GM12878 (cell line): Measurements from ENCODE around the gene SDCCAG8. TPM values are rescaled to one million over a fixed set of nuclear protein-coding genes. Genes with fewer than 3 reads are reported as not detected.

Experiments
- ATAC-seq: fragments of 200-7000 bp; cut with Tn5 transposase; 3 replicates; pipeline ENCODE4 v1.9.1; 2020; ENCODE audit warnings: mild to moderate bottlenecking, moderate library complexity
- BruUV-seq: library from RNA; stranded (reverse); fragments of 400-500 nt; replicated peaks from 2 replicates; lab custom pipeline; 2021; lab: Mats Ljungman, UMichigan
- CTCF ChIA-PET: fragments of 300-600 bp; sonication (Branson Sonifier 250); formaldehyde crosslinking; extraction: SDS; loops from one replicate; lab custom pipeline; 2021; ENCODE audit warnings: inconsistent platforms; lab: Yijun Ruan, JAX
- POLR2A ChIA-PET: fragments of 350-600 bp; formaldehyde crosslinking; extraction: SDS; loops from one replicate; lab custom pipeline; 2021; ENCODE audit warnings: inconsistent platforms; lab: Charles Lee
- RAD21 ChIA-PET: fragments of 300-600 bp; sonication (Branson Sonifier 250); formaldehyde crosslinking; loops from one replicate; lab custom pipeline; 2023; ENCODE audit warnings: antibody characterized with exemption; ENCODE audit not compliant: unreplicated experiment; lab: Charles Lee
- SMC1A ChIA-PET: fragments of 300-600 bp; sonication (Branson Sonifier 250); formaldehyde crosslinking; loops from one replicate; lab custom pipeline; 2023; ENCODE audit not compliant: unreplicated experiment, uncharacterized antibody; lab: Charles Lee
- DNase-seq: peaks from one replicate; pipeline ENCODE4 v3.0.0-alpha.2; 2011; ENCODE audit warnings: low read depth, low spot score
- FAIRE-seq: peaks from 3 replicates; lab custom pipeline; 2011; peaks lifted over from hg19 to GRCh38; lab: Jason Lieb, UNC
- H2AFZ ChIP-seq: 2 replicates; pipeline ENCODE4 v1.6.0; 2011; ENCODE audit warnings: low read depth, low read length, control low read depth; ENCODE audit not compliant: control insufficient read depth
- H3K27ac ChIP-seq: 2 replicates; pipeline ENCODE4 v1.5.1; 2011; ENCODE audit warnings: control low read depth; ENCODE audit not compliant: control insufficient read depth, insufficient read depth
- H3K27me3 ChIP-seq, 2 experiments: replicated peaks in 1 of 2; 2 replicates each; pipeline versions ENCODE4 v1.6.0 to v1.6.1; 2011; ENCODE audit warnings: low read length in 1 of 2; ENCODE audit not compliant: control insufficient read depth in 2 of 2, insufficient read depth in 2 of 2
- H3K36me3 ChIP-seq, 2 experiments: 2 replicates each; pipeline ENCODE4 v1.5.1; 2011; ENCODE audit warnings: low read length in 1 of 2; ENCODE audit not compliant: control insufficient read depth in 2 of 2, insufficient read depth in 2 of 2
- H3K4me1 ChIP-seq: 2 replicates; pipeline ENCODE4 v1.6.1; 2011; ENCODE audit warnings: mild to moderate bottlenecking, low read length, moderate library complexity, mixed read lengths; ENCODE audit not compliant: control insufficient read depth, insufficient read depth
- H3K4me2 ChIP-seq: 2 replicates; pipeline ENCODE4 v1.6.0; 2011; ENCODE audit warnings: control low read depth; ENCODE audit not compliant: control insufficient read depth, insufficient read depth
- H3K4me3 ChIP-seq: fragments of 200-600 bp; sonication (generic); 2 replicates; pipeline ENCODE4 v1.5.1; 2016
- H3K79me2 ChIP-seq: 2 replicates; pipeline ENCODE4 v1.6.0; 2011; ENCODE audit warnings: low read length; ENCODE audit not compliant: control insufficient read depth, insufficient read depth
- H3K9ac ChIP-seq: 2 replicates; pipeline ENCODE4 v1.8.0; 2011; ENCODE audit warnings: low read length, control low read depth, mixed read lengths; ENCODE audit not compliant: control insufficient read depth, insufficient read depth
- H3K9me3 ChIP-seq: replicated peaks from 3 replicates; pipeline ENCODE4 v1.5.1; 2011; ENCODE audit warnings: mild to moderate bottlenecking, low read length; ENCODE audit not compliant: control insufficient read depth, insufficient read depth
- H4K20me1 ChIP-seq: 2 replicates; pipeline ENCODE4 v1.6.0; 2011; ENCODE audit not compliant: control insufficient read depth, insufficient read depth
- EP300 ChIP-seq, 2 experiments: fragments of 150-350 bp in 1 of 2; IDR thresholded peaks; 2 replicates each; pipeline ENCODE4 v1.6.1; 2011 to 2012; ENCODE audit warnings: low read depth in 2 of 2, low read length in 2 of 2, borderline replicate concordance in 1 of 2, improper control_type of control experiment in 1 of 2, inconsistent platforms in 1 of 2; ENCODE audit not compliant: control insufficient read depth in 1 of 2
- MXI1 ChIP-seq: fragments of 150-350 bp; IDR thresholded peaks from 2 replicates; pipeline ENCODE4 v1.6.1; 2011; ENCODE audit warnings: low read depth, mild to moderate bottlenecking, inconsistent platforms, low read length, improper control_type of control experiment
- ZNF207 ChIP-seq: fragments of 450-650 bp; IDR thresholded peaks from 2 replicates; pipeline ENCODE4 v1.6.1; 2014; ENCODE audit warnings: antibody characterized with exemption, mild to moderate bottlenecking, borderline replicate concordance
- ZNF274 ChIP-seq: IDR thresholded peaks from one replicate; pipeline ENCODE4 v1.8.0; 2011; ENCODE audit not compliant: insufficient read length, insufficient read depth
- WGBS: methylation state at CpG from one replicate; pipeline ENCODE4 v1.1.6; 2016; ENCODE audit warnings: low lambda C conversion rate; ENCODE audit not compliant: insufficient replicate concordance, insufficient coverage; ENCODE audit errors: missing lambda C conversion rate; 5-methylcytosine and 5-hydroxymethylcytosine counted together
- in situ Hi-C: fragments of 300-500 bp; cut with MboI; formaldehyde crosslinking; loops from 9 replicates; pipeline ENCODE4 v1.14.3; 2018; ENCODE audit warnings: mixed read lengths
- intact Hi-C: fragments of 100-400 bp; cut with micrococcal nuclease; formaldehyde crosslinking; loops from one replicate; pipeline ENCODE4 v1.14.2; 2022; ENCODE audit not compliant: unreplicated experiment
- polyA plus RNA-seq, 11 experiments: library from polyadenylated mRNA; depleted of rRNA in 4 of 11; unstranded in 6 of 11; stranded (reverse) in 5 of 11; fragments of >200 nt; fragmentation: Nextera tagmentation in 4 of 11; fragmentation: Illumina TruSeq in 1 of 11; extraction: Ambion mirVana in 4 of 11; extraction: Trizol in 1 of 11; gene quantifications; 1 replicate in 1 of 11; 2 replicates in 10 of 11; pipeline versions ENCODE4 v1.2.1 to v1.2.3, GENCODE V29; 2011 to 2016; ENCODE audit warnings: inconsistent platforms in 2 of 11, missing spikeins in 2 of 11, low read depth in 1 of 11
- total RNA-seq, 4 experiments: library from RNA; depleted of rRNA in 3 of 4; stranded (reverse); fragments of >200 nt in 3 of 4; fragmentation: Illumina TruSeq in 1 of 4; extraction: Trizol in 1 of 4; gene quantifications; 2 replicates each; pipeline versions ENCODE4 v1.2.1 to v1.2.3, GENCODE V29; 2013 to 2021

The SDCCAG8 gene
- total and polyA plus RNA-seq, 10 of the 15 experiments (the other 5 are each of a cell fraction or from before 2014, with no cell fraction given), result 15.0 to 25.6 (median 20.6) TPM

DNA sequence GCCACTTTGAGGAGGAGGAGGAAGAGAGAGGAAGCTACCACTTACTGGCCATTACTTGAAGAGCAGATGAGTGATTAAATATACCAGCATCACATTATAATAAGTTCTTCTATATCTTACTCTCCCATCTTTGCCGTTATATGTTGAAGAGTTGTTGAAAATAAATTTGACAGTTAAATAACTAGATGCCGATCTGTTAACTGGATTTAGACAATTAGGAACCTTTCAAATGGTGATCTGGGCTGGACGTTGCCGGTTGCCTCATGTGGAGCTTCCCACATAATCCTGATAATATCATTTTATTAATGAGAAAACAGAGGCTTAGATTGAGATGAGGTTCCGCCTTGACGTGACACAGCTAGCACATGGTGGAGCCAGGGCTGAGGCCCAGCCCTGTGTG is 147.0 kb downstream of the SDCCAG8 start:
- Histone ChIP-seq H3K36me3 (no peaks in the 10 kb centered on the region), H3K4me3 (no peak overlapping the region), H2AFZ (no peak overlapping the region), H3K79me2 (no peaks in the 10 kb centered on the region), H3K4me1 (no peaks in the 10 kb centered on the region), H3K9me3 (no peaks in the 10 kb centered on the region), H4K20me1 (no peaks in the 10 kb centered on the region), H3K9ac (no peak overlapping the region), H3K27ac (no peak overlapping the region), H3K4me2 (no peak overlapping the region), H3K27me3 (no peaks in the 10 kb centered on the region)
- no peak for TF ChIP-seq ZNF274
- intact Hi-C loops, result no loop called here
- ChIA-PET CTCF (interaction anchor here (0.8 to 2.9 kb wide), 2 partner anchors 13 to 60 kb away, joined by 3 to 11 read pairs; no protein-coding TSS in a partner anchor), RAD21 (no interaction called here), SMC1A (no interaction called here), POLR2A (no interaction called here)
- 100% methylated on average over 6 of the region's 6 CpGs for WGBS
- BruUV-seq, result no TSS peak
- DNase-seq, result no peak
- no peak for FAIRE-seq
- in situ Hi-C loops, result no loop called here
- no peak for ATAC-seq

DNA sequence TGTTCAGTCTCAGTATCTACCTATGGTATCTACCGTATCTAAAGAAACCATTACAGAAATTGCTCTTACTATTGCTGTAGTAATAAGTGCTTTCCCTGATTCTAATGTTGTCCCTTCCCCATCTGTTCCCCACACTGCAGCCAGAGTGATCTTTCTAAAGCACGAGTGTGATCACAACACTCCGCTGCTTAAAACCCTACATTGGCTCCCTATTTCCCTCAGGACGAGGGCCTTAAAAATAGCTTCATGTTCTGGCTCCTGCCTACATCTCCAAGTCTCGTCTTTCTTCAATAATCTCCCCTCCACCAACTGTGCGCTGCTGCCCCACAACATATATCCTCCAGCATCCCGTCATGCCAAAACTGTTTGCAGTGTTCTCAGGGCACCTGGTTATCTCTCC is 150.6 kb downstream of the SDCCAG8 start:
- ATAC-seq (no peak), DNase-seq (no peak), FAIRE-seq (no peak)
- Histone ChIP-seq H3K27me3 (no peaks in the 10 kb centered on the region), H3K79me2 (no peaks in the 10 kb centered on the region), H3K4me2 (no peak overlapping the region), H4K20me1 (no peaks in the 10 kb centered on the region), H3K4me3 (no peak overlapping the region), H3K4me1 (no peaks in the 10 kb centered on the region), H2AFZ (no peak overlapping the region), H3K27ac (no peak overlapping the region), H3K9me3 (no peaks in the 10 kb centered on the region), H3K9ac (no peak overlapping the region), H3K36me3 (no peaks in the 10 kb centered on the region)
- 95% methylated on average over 7 of the region's 7 CpGs for WGBS
- in situ Hi-C loops (no loop called here), intact Hi-C loops (loop anchor here (5.0 kb wide), 1 partner anchor 341 kb away; no protein-coding TSS in a partner anchor)
- ChIA-PET CTCF (interaction anchor here (1.1 to 1.8 kb wide), 3 partner anchors 9 to 23 kb away, joined by 3 read pairs; no protein-coding TSS in a partner anchor), RAD21 (interaction anchor here (1.3 kb wide), 1 partner anchor 63 kb away, joined by 4 read pairs; no protein-coding TSS in a partner anchor), SMC1A (no interaction called here), POLR2A (no interaction called here)
- TF ChIP-seq MXI1 (no peak), EP300 (IDR thresholded peaks at IDR 0.05; ENCODE audit: borderline replicate concordance in 1 of 2, control insufficient read depth in 1 of 2, low read depth in 2 of 2, low read length in 2 of 2) (no peak), ZNF207 (no peak)
- no TSS peak for BruUV-seq
